ENCODE results near the gene IGLON5. TPM values are rescaled to one million over a fixed set of nuclear protein-coding genes. Genes with fewer than 3 reads are reported as not detected.
A peak's percentile ranks its signal among the peaks of the same experiment; 100 is the strongest.

IGLON5 gene
- total RNA-seq, 1 donor from 2014 or later = 18.0 TPM

GRCh38 chr19:51318687-51319648 lies 7.5 kb downstream of the IGLON5 start:
- Mint-ChIP-seq H3K27me3 (peaks cover 7% of the 10 kb centered on the region), H3K9me3 (no peaks in the 10 kb centered on the region), H3K4me3 (no peak overlapping the region), H3K36me3 (no peaks in the 10 kb centered on the region), H3K27ac (no peak overlapping the region), H3K4me1 (ENCODE audit: unreplicated experiment) (peaks cover 15% of the 10 kb centered on the region)
- TF ChIP-seq, protein P1, sequence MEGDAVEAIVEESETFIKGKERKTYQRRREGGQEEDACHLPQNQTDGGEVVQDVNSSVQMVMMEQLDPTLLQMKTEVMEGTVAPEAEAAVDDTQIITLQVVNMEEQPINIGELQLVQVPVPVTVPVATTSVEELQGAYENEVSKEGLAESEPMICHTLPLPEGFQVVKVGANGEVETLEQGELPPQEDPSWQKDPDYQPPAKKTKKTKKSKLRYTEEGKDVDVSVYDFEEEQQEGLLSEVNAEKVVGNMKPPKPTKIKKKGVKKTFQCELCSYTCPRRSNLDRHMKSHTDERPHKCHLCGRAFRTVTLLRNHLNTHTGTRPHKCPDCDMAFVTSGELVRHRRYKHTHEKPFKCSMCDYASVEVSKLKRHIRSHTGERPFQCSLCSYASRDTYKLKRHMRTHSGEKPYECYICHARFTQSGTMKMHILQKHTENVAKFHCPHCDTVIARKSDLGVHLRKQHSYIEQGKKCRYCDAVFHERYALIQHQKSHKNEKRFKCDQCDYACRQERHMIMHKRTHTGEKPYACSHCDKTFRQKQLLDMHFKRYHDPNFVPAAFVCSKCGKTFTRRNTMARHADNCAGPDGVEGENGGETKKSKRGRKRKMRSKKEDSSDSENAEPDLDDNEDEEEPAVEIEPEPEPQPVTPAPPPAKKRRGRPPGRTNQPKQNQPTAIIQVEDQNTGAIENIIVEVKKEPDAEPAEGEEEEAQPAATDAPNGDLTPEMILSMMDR (conservative IDR thresholded peaks at IDR 0.05) = no peak
- no peak for DNase-seq (ENCODE audit: extremely low spot score, unreplicated experiment)

DNA sequence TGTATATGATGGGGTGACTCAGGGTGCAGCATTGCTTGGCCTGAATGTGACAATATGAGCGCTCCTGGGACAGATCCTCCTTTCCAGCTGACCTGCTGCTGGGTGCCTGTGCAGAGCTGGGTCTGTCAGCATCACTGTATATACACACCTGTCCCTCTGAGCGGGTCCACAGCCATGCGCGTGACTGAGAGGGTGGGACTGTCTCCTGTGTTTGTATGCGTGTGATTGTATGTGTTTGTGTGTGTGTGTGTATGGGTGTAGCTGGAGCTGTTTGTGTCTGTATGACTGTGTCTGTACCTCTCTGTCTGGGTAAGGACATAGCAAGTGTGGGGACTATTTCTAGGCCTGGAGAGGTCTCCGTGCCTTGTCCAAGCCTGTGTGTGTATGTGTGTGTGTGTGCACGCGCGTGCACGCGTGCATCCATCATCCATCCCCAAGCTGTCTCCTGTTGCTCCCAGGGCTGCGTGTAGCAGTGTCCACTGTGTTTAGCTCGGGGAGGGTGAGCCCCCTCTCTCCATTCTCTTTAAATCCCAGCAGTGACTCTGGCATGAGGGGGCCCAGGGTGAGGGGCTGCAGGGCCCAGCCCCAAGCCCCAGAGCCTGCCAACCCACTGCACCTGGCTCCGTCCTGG lies 8.3 kb downstream of the IGLON5 start:
- Mint-ChIP-seq H3K27me3 (peaks cover 4% of the 10 kb centered on the region), H3K36me3 (no peaks in the 10 kb centered on the region), H3K9me3 (no peaks in the 10 kb centered on the region), H3K4me3 (no peak overlapping the region), H3K27ac (no peak overlapping the region), H3K4me1 (ENCODE audit: unreplicated experiment) (peaks cover 15% of the 10 kb centered on the region)
- TF ChIP-seq, protein P1 (conservative IDR thresholded peaks at IDR 0.05) = no peak
- DNase-seq (ENCODE audit: extremely low spot score, unreplicated experiment) = no peak

- no peak for DNase-seq (ENCODE audit: extremely low spot score, unreplicated experiment)
- no peaks in the 10 kb centered on the region for H3K36me3 Mint-ChIP-seq
- H3K4me1 Mint-ChIP-seq (ENCODE audit: unreplicated experiment) = peaks cover 15% of the 10 kb centered on the region
- TF ChIP-seq, protein P1 (conservative IDR thresholded peaks at IDR 0.05) = no peak
- H3K4me3 Mint-ChIP-seq = peak overlapping the region; percentile 32
- H3K27me3 Mint-ChIP-seq = peaks cover 4% of the 10 kb centered on the region
- no peaks in the 10 kb centered on the region for H3K9me3 Mint-ChIP-seq
- no peak overlapping the region for H3K27ac Mint-ChIP-seq
Observed at GRCh38 chr19:51320280-51320657, 8.8 kb downstream of the IGLON5 start.

DNA sequence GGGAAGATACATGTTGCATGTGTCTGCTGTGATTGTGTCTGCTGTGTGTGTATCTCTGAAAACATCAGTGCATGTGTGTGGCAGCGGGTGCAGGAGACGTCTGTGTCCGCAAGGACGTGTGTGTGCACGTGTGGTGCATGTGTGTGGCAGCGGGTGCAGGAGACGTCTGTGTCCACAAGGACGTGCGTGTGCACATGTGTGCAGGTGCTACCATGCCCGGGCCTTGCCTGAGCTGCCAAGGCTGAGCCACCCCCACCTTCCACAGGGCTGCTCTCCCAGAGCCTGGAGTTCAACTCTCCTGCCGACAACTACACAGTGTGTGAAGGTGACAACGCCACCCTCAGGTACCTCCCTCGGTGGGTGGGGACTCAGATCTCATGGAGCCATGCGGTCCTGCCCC lies 10.4 kb downstream of the IGLON5 start:
- no peak for DNase-seq (ENCODE audit: extremely low spot score, unreplicated experiment)
- TF ChIP-seq, protein P1 (conservative IDR thresholded peaks at IDR 0.05) = no peak

DNA sequence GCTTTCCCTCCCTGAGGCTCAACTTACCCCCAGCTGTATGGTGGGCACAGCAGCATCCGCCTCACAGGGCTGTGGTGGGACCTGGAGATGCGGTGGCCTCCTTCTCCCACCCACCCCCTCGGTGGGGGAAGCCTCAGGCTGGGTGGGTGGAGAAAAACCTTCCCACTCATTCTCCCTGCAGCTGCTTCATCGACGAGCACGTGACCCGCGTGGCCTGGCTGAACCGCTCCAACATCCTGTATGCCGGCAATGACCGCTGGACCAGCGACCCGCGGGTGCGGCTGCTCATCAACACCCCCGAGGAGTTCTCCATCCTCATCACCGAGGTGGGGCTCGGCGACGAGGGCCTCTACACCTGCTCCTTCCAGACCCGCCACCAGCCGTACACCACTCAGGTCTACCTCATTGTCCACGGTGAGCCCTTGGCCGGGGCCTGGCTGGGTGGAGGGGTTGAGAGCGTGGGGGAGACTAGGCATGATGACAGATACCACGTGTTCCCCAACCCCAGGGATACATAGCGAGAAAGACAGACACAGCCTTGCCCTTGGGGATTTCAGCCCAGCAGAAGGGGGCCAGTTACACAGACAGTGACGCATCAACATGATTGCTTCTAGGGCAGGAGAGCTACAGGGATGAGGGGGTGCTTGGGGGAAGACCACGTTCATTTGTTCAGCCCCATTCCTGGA lies 12.2 kb downstream of the IGLON5 start:
- TF ChIP-seq, protein P1 (conservative IDR thresholded peaks at IDR 0.05) = no peak
- peaks cover 15% of the 10 kb centered on the region for H3K4me1 Mint-ChIP-seq (ENCODE audit: unreplicated experiment)
- no peak overlapping the region for H3K27ac Mint-ChIP-seq
- no peak overlapping the region for H3K4me3 Mint-ChIP-seq
- H3K9me3 Mint-ChIP-seq = no peaks in the 10 kb centered on the region
- DNase-seq (ENCODE audit: extremely low spot score, unreplicated experiment) = no peak
- no peaks in the 10 kb centered on the region for H3K36me3 Mint-ChIP-seq
- H3K27me3 Mint-ChIP-seq = peaks cover 8% of the 10 kb centered on the region

More for the DNA sequence above, 10.4 kb downstream of the IGLON5 start:
- H3K4me3 Mint-ChIP-seq = no peak overlapping the region
- H3K9me3 Mint-ChIP-seq = no peaks in the 10 kb centered on the region
- H3K4me1 Mint-ChIP-seq (ENCODE audit: unreplicated experiment) = peaks cover 15% of the 10 kb centered on the region
- H3K27ac Mint-ChIP-seq = no peak overlapping the region
- H3K36me3 Mint-ChIP-seq = no peaks in the 10 kb centered on the region
- H3K27me3 Mint-ChIP-seq = peaks cover 4% of the 10 kb centered on the region
